Stomach (tissue), 4 donors: Measurements from ENCODE around the gene PROM2.

ENCODE experiments used
- POLR2A ChIP-seq, 4 donors: fragments of 450-650 bp; IDR thresholded peaks; one replicate each; pipeline ENCODE4 v1.6.1; 2016; ENCODE audit warnings: antibody characterized with exemption in 4 of 4, control low read depth in 2 of 4, mild to moderate bottlenecking in 1 of 4, moderate library complexity in 1 of 4
- POLR2AphosphoS5 ChIP-seq, 3 donors: sonication (generic); formaldehyde crosslinking; IDR thresholded peaks; one replicate each; pipeline ENCODE4 v1.6.1; 2016; ENCODE audit warnings: antibody characterized with exemption in 3 of 3
- TF ChIP-seq, protein P1 (sequence below), 7 experiments: fragments of 450-650 bp in 4 of 7; fragments of 200-600 bp in 3 of 7; sonication (generic) in 3 of 7; IDR thresholded peaks; one replicate each; pipeline ENCODE4 v1.5.1; 2016 to 2019; ENCODE audit warnings: antibody characterized with exemption in 7 of 7, control low read depth in 2 of 7, mild to moderate bottlenecking in 1 of 7

DNA sequence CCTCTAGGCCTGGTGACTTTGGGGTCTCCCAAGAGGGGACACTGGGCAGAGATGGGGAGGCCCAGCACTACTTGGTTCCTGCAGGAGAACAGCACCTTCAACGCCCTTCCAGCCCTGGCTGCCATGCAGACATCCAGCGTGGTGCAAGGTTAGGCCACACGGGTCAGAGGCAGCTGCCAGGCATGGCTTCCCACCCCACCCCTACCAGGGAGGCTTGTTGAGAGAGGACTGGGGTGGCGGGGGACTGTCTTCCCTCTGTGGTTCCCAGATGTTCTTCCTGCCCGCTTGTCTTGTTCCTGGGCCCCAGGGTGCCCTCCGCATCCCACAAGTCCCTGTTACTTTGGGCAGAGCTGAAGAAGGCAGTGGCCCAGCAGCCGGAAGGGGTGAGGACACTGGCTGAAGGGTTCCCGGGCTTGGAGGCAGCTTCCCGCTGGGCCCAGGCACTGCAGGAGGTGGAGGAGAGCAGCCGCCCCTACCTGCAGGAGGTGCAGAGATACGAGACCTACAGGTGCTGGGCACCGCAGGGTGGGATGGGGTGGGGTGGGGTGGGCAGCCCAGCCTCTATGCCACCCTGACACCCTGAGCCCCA is 4.5 kb downstream of the PROM2 start:
- no peak for TF ChIP-seq POLR2A (IDR thresholded peaks at IDR 0.05)
- TF ChIP-seq, protein P1, sequence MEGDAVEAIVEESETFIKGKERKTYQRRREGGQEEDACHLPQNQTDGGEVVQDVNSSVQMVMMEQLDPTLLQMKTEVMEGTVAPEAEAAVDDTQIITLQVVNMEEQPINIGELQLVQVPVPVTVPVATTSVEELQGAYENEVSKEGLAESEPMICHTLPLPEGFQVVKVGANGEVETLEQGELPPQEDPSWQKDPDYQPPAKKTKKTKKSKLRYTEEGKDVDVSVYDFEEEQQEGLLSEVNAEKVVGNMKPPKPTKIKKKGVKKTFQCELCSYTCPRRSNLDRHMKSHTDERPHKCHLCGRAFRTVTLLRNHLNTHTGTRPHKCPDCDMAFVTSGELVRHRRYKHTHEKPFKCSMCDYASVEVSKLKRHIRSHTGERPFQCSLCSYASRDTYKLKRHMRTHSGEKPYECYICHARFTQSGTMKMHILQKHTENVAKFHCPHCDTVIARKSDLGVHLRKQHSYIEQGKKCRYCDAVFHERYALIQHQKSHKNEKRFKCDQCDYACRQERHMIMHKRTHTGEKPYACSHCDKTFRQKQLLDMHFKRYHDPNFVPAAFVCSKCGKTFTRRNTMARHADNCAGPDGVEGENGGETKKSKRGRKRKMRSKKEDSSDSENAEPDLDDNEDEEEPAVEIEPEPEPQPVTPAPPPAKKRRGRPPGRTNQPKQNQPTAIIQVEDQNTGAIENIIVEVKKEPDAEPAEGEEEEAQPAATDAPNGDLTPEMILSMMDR (IDR thresholded peaks at IDR 0.05): no peak
- no peak for TF ChIP-seq POLR2AphosphoS5 (IDR thresholded peaks at IDR 0.05)
